GM18508 (cell line): ENCODE results near the gene KANSL1.
"Not testable (repeated sequence)": the region's sequence is repeated elsewhere in the genome, so short reads cannot be mapped to it uniquely, and the experiment has no call there.

Source experiments
- ATAC-seq: cut with Tn5 transposase; IDR thresholded peaks from one replicate; pipeline ENCODE4 v1.9.1; 2021; ENCODE audit warnings: moderate number of reproducible peaks; ENCODE audit not compliant: insufficient read depth, unreplicated experiment

Gene KANSL1

DNA sequence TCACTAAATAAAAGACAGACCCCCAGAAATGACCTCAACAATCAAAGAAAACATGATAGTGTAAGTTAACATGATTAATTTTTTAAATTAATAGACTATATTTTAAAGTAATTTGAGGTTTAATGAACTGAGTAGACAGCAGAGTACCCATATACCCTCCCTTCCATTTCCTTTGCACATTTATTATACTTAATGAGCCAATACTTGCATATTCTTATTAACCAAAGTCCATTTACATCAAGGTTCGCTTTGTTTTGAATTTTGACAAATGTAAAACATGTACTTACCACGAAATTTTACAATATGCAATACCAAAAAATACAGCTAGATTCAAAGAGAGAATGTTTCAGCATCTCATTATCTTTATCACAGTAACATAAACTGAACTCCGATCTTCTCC lies 72.7 kb downstream of the KANSL1 start:
- no peak for ATAC-seq

DNA sequence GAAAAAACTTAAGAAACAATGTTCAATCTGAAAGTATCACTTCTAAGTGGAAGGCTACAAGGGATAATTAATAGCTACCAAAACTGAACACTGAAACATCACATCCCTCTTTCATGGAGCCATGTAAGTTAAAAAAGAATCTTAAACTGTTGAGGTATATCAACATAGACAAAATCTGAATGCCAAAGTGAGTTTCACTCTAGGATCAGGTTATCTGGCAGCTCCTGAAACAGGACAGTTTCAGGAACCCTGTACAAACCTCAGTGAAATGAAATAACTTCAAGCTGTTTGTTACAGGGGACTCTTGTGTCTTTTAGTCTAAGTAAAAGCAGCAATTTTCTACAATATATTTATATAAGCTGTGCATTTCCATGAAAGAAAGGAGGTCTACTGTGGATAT lies 73.2 kb downstream of the KANSL1 start:
- no peak for ATAC-seq

DNA sequence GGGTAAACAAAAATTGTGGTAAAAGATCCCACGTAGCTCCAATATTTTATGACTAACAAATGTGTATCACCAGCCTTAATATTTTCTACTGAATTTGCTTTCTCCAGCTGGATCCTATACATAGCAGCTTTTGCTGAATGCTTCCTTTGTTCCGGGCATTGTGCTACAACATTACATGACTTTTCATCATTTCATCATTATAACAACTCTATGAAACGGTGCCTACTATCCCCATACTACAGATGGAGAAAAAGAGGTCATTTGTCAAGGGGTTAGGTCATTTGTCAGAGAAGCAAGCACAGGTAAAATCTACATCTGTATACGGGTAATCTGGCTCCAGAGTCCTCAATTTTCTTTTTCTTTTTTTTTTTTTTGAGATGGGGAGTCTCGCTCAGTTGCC lies 74.3 kb downstream of the KANSL1 start:
- ATAC-seq: no peak

DNA sequence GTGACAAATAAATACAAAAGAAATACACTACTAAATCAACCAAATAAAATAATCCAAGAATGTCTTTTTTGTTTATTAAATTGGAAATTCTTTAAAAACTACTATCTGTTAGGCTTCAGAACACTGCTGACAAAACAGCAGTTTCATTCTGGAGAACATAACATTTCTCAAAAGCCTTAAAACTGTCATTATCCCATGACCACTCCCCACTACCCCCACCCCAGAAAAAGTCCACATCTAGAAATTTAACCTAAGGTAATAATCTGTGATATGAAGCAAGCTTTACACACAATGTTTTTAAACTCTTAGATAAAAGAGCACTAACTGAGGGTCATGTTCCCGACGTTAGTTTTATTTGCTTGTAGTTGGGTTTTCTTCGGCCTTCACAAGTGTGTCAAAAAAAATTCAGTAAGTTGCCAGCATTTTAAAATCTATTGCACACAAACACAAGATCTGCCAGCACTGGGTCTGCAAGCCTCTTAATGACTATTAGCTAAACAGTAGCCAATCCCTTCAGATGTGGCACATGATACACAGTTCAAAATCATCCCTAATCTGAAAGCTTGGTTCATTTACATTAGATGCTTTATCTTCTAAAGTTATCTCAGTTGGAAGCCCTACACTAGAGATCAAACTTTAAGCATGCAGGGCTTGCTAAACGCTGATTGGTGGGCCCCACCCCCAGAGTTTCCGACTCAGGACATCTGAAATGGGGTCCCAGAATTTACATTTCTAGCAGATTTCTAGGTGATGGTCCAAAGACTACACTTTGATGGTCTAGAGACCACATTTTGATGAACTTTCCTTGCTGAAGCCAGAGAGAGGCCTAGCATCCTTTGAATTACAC lies 75.2 kb downstream of the KANSL1 start:
- ATAC-seq: no peak

GRCh38 chr17:46117117-46117516 lies 76.1 kb downstream of the KANSL1 start:
- ATAC-seq: no peak

- ATAC-seq: no peak
Measured at GRCh38 chr17:46115699-46116098, 77.5 kb downstream of the KANSL1 start.

DNA sequence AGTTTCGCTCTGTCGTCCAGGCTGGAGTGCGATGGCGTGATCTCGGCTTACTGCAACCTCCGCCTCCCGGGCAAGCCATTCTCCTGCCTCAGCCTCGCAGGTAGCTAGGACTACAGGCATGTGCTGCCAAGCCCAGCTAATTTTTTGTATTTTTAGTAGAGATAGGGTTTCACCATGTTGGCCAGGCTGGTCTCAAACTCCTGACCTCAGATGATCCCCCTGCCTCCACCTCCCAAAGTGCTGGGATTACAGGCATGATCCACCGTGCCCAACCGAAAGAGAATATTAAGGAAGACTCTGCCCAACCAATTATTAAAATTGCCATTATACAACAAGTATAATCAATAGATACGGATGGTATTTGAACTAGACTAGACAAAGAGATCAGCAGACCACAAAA lies 82.0 kb downstream of the KANSL1 start:
- not testable (repeated sequence) for ATAC-seq

GRCh38 chr17:46110219-46110618 lies 83.0 kb downstream of the KANSL1 start:
- no peak for ATAC-seq

- ATAC-seq: no peak
Measured at GRCh38 chr17:46109603-46110189, 83.5 kb downstream of the KANSL1 start.

DNA sequence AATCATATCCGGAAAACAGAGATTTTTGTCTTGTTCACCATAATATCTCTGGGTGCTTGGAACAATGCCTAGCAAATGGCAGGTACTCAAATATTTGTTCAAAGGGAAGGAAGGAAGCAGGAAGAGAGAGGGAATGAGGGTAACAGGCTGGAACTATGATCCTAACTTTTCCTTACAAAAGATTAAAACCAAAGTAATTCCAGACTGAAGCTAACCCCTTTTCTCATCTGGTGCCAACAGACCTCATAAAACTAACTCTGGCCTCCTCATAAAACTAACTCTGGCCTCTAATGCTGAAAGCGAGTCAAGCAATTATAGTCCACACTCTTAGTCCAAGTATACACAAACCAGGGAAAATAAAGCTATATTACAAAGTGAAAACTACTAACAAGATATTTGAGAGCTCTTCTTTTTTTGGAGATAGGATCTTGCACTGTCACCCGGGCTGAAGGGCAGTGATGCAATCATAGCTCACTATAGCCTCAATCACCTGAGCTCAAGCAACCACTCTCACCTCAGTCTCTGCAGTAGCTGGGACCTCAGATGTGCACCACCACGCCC lies 84.6 kb downstream of the KANSL1 start:
- ATAC-seq: no peak

- no peak for ATAC-seq
Measured at GRCh38 chr17:46108120-46108519, 85.1 kb downstream of the KANSL1 start.

GRCh38 chr17:46106966-46107644 lies 86.1 kb downstream of the KANSL1 start:
- no peak for ATAC-seq

DNA sequence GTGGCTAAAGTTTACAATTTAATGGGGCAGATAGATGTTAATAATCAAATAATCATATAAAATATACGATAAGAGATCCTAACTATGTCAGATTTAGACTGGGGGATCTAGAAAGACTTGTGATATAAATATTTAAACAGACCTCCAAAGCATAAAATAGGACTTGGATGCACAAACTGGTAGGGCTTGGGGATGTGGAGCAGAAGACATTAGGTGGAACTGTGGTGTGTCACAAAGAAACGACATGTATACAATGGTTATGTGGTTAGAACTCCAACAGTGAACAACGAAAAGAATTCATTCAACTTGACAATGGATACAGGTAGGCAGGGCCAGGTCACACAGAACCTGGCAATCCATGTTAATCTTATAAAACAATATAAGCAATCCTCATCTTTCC lies 90.4 kb downstream of the KANSL1 start:
- not testable (repeated sequence) for ATAC-seq

GRCh38 chr17:46101785-46102617 lies 91.2 kb downstream of the KANSL1 start:
- ATAC-seq: not testable (repeated sequence)

GRCh38 chr17:46100590-46100989 lies 92.6 kb downstream of the KANSL1 start:
- no peak for ATAC-seq

DNA sequence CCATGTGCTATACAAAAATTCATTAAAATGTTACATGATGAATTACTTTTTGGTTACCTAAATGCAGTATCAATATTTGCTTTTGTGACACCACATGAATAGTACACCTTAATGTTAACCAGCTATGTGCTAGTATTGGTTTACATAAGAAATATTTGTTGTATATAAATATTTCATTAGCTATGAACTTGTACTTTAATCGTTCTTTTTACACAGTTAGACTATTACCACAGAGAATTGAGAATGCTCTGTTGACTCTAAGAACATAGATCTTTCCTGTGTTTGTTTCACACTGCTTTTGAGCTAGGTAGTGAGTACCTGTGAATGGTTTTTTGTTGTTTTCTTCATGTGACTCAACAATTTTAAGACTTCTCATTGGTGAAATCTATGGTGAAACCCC lies 93.4 kb downstream of the KANSL1 start:
- ATAC-seq: no peak

GRCh38 chr17:46097497-46097896 lies 95.7 kb downstream of the KANSL1 start:
- ATAC-seq: no peak

GRCh38 chr17:46092991-46093390 lies 100.2 kb downstream of the KANSL1 start:
- no peak for ATAC-seq

DNA sequence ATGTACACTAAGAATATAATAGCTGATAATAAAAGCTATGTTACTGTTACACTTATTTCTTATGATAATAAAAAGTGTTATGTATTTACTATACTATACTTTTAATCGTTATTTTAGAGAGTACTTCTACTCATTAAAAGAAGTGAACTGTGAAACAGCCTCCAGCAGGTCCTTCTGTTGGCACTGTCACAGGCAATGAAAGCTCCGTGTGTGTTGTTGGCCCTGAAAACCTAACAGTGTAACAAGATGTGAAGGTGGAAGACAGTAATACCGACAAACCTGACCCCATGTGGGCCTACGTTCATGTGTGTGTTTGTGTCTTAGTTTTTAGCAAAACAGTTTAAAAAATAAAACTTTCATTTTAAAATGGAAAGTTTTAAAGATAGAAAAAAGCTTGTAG lies 102.4 kb downstream of the KANSL1 start:
- ATAC-seq: no peak

DNA sequence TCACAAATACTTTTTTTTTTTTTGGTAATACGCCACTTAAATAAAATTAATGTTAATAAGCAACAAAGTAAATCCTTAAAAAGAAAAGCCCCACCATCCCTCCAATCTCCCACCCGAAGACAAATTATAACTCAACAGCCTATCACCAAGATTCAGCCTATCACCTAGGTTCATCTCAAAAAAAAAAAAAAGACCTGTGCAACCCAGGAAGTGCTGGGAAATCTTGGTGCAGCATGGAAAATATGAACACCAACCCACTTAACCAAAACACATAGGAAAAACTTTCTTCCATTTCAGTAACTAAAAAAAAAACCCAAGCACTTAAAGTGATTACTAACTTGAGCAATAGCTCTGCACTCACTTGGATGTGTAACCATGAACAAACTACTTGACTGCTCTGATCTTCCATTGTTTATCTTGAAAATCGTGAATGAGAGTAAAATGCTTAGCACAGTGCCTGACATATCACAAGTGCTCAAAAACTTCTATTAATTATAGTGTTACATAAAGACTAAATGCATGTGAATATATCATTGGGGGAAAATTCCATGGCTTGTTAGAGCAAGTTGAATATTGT lies 103.8 kb downstream of the KANSL1 start:
- no peak for ATAC-seq
